IPS-18c (cell line): Measurements from ENCODE around the gene GP1BB.

Experiments
- H3K4me3 ChIP-seq: 2 replicates; pipeline ENCODE4 v1.7.0; 2013; ENCODE audit warnings: low read depth, mild to moderate bottlenecking, low read length, moderate library complexity; ENCODE audit not compliant: insufficient read depth
- H3K9me3 ChIP-seq: one replicate; pipeline ENCODE4 v1.6.1; 2013; ENCODE audit warnings: mild to moderate bottlenecking, low read length, moderate library complexity; ENCODE audit not compliant: control insufficient read depth, insufficient read depth

The GP1BB gene

DNA sequence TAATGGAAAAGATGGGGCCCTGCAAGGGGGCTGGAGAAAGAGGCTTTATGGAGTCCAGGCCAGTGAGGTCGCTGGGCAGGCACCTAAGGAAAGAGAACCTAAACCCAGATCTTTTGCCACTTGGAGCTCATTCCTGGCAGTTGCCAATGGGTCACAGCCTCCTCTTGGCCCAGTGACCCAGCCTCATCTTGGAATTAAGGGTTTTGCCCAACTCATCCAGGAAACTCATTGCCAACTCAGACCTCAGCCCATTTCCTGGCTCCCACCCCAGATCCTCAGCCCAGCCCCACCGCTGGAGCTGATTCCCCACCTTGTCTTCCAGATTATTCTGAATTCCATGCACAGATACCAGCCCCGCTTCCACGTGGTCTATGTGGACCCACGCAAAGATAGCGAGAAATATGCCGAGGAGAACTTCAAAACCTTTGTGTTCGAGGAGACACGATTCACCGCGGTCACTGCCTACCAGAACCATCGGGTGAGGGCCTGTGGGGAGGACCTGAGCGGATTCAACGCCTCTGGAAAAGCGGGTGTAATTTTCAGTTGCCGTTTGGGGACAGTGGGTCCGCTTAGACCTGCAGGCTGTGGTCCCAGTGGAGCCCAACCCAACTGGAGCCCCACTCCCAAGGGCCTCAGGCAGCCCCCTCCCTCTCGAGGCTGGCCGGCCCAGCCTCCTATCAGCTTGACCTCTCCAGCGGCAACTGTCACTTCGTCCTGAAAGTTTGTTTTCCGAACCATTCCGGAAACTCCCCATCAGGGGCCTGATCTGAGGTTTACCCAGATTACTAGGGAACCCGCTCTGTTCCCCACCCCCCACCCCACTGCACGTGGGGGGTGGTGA is 41.5 kb downstream of the GP1BB start:
- Histone ChIP-seq H3K9me3 (no peaks in the 10 kb centered on the region), H3K4me3 (peak overlapping the region; percentile 21; the same call in 1 of the 2 replicates)

DNA sequence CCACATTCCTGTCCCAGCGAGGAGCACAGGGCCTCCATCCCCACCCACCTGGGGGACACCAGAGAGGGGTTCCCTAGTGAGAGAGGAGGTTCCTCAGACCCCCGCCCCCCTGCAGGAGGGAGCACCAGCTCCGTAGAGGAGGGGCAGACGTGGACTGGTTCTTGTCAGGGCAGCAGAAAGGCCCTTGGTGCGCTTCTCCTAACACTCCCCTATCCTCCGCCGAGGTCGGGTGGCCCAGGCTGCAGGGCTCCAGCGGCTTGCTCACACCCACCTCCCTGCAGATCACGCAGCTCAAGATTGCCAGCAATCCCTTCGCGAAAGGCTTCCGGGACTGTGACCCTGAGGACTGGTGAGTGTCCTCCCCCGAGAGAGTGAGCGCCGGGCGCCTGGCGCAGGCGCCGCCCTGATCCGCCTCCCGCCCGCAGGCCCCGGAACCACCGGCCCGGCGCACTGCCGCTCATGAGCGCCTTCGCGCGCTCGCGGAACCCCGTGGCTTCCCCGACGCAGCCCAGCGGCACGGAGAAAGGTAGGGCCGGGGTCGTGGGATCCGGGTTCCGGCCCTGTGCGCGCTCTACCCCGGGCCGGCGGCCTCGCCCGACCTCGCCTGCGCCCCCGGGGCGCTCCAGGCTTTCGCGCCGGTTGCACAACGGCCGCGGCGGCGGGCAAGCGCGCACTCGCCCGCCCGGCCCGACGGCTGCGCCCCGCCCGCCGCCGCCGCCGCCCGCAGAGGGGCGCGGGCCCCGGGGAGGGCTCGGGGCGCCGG is 42.3 kb downstream of the GP1BB start:
- H3K9me3 ChIP-seq: no peaks in the 10 kb centered on the region
- peak overlapping the region; percentile 21 for H3K4me3 ChIP-seq

DNA sequence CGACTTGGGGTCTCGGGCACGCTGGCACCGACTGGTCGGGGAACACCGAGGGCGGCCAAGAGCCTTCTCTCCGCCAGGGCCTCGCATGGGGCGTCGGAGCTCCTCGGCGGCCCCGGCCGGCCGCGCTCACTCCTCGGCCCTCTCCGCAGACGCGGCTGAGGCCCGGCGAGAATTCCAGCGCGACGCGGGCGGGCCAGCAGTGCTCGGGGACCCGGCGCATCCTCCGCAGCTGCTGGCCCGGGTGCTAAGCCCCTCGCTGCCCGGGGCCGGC is 42.8 kb downstream of the GP1BB start:
- H3K9me3 ChIP-seq: no peaks in the 10 kb centered on the region
- peak overlapping the region; percentile 20; the same call in 1 of the 2 replicates for H3K4me3 ChIP-seq

DNA sequence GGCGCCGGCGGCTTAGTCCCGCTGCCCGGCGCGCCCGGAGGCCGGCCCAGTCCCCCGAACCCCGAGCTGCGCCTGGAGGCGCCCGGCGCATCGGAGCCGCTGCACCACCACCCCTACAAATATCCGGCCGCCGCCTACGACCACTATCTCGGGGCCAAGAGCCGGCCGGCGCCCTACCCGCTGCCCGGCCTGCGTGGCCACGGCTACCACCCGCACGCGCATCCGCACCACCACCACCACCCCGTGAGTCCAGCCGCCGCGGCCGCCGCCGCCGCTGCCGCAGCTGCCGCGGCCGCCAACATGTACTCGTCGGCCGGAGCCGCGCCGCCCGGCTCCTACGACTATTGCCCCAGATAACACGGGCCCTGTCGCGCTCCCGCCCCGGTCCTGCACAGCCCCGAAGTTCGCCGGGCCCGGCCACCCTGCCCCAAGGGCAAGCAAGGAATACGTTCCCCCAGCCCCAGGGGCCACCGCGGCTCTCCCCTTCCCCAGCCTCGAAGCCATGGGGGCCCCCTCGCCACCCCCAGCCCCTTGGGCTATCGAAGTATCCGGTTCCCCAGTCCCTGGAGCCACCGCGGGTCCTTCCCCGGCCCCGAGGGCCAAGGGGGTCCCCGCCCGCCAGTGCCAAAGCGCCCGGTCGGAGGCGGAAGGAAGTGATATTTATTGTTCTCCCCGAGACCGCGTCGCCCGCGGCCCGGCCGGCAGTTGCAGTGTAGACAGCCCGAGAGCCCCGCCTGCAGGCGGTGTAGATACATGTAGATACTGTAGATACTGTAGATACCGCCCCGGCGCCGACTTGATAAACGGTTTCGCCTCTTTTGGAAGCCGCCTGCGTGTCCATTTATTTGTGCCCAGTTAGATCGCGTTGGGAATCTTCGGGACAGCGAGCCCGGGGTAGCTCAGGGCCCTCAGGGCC is 43.4 kb downstream of the GP1BB start:
- H3K9me3 ChIP-seq: no peaks in the 10 kb centered on the region
- H3K4me3 ChIP-seq: peak overlapping the region; percentile 20; the same call in 1 of the 2 replicates

DNA sequence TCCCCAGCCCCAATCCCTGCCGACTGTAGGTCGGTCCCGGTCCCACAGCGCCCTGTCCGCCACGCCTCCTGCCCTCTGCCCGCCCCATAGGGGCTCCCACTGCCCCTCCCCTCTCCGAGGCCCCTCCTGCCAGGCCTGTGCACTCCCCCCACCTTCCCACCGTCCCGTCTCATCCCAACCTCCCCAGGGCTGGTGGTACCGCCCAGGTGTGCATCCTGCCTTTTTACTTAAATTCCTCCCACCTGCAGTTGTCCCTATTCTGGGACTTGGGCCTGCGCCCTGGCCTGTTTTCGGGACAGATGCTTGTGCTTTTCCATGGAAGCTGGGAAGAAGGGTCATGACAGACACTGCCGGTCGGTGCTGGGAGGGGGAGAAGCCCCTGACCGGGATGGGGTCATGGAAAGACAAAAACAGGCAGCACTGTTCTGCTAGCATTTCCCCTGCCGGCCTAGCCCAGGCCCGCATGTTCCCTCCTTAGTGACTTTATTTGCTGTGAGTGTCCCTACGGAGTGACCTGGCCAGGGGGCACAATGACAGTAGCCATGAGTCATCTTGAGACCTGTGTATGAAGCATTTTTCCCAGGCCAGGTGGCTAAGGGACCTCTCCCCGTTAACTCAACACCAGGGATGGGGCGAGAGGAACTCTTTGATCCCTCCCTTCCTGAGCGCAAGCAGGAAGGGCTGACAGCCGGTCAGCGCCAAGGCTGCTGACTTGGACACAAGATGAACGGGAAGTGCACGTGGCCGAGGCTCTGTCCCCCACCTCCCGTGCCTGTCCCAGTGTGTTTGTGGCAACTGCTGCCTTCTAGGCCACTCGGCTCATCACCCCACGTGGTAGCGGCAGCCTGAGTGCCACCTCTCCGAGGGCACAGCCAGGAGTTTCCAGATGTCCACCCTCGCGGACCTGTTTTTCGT is 44.3 kb downstream of the GP1BB start:
- Histone ChIP-seq H3K4me3 (no peak overlapping the region), H3K9me3 (no peaks in the 10 kb centered on the region)

DNA sequence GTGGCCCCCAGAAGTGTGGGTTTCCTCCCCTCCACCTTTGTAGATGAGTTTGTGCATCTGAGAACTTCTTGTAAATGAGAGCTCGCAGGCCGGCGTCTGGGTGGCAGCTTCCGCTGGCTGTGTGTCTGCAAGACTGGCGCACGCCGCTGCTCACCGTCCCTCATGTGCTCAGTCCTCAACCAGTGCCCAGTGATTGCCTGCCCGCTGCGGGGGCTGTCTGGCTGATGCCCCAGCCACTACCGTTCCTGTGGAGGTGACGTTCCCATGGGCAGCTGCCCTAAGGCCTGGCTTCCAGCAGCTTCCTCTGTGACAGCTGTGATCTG is 46.0 kb downstream of the GP1BB start:
- no peaks in the 10 kb centered on the region for H3K9me3 ChIP-seq
- H3K4me3 ChIP-seq: no peak overlapping the region

DNA sequence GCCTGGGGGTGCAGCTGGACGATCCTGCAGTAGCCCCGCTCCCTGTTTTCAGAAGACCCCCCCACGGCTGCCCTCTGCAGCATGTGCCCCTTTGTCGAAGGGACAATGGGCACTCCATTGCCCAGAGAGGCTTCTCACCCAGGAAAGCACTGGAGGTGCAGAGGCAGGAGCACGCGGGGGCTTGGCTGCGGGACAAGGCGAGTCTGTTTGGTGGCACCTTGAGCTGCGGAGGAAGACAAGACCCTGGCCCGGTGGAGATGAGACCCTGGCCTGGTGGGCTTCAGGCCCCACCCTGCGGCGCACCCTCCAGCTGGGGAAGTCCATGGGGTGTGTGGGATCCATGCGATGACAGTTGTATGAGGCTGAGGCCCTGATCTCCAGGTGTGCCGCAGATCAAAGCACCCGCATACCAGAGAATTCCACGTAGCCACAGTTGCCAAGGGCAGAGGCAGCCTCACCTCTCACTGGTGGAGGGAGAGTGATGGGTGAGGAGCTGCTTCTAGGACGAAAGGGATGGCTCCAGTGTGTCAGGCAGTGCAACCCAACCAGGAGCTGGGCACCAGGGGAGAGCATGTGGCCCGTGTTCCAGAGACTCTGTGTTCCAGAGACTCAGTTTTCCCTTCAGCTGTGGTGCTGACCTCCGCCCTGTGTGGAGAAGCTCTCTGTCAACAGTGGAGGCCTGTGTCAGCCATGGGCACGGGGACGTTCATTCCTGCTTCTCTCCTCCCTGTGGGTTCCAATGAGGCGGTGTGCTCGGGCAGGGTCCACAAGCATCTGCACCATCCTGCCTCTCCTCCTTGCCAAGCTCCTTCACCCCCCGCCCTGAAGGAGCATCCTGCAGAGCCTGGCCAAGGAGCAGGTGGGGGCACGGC is 47.2 kb downstream of the GP1BB start:
- H3K4me3 ChIP-seq: no peak overlapping the region
- no peaks in the 10 kb centered on the region for H3K9me3 ChIP-seq

DNA sequence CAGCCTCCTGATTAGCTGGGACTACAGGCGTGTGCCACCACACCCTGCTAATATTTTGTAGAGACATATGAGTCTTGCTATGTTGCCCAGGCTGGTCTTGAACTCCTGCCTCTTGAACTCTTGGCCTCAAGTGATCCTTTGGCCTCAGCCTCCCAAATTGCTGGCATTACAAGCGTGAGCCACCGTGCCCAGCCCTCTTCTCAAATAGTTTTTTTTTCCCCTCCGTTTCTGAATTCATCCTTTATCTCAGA is 49.0 kb downstream of the GP1BB start:
- no peak overlapping the region for H3K4me3 ChIP-seq
- no peaks in the 10 kb centered on the region for H3K9me3 ChIP-seq

DNA sequence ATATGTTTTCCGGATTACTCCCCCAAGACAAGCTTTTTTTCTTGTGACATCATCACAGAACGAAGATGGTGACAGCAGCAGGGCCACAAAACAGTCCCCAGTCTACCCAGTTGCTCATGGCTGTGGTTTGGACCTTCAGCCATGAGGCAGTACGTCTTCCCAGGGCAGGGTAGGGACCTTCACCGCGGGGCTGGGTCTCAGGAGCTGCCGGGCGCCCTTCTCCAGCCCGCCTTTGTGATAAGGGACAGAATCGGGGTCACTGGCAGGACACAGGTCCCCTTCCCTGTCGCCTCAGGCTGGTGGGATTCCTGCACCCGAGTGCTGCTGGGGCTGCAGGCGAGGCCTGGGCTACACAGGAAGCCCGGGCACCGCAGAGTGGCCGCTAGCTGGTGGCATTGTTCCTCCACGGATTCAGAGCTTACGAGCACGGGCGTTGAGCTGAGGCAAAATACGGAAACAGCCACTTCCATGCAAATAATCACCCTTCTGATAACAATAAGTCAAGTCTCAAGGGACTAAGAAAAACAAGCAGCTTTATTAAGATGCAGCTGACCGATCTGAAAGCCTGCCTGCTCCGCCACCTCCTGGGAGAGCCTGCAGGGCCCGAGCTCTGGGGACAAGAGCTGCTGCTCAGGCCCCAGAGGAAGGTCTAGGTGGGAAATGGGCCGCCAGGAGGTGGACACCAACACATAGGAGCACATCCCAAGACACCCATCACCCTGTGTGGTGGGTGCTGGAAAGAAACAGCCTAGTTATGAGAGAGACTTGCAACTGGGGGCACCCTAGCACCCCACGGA is 49.5 kb downstream of the GP1BB start:
- Histone ChIP-seq H3K9me3 (peaks cover 2% of the 10 kb centered on the region), H3K4me3 (no peak overlapping the region)

DNA sequence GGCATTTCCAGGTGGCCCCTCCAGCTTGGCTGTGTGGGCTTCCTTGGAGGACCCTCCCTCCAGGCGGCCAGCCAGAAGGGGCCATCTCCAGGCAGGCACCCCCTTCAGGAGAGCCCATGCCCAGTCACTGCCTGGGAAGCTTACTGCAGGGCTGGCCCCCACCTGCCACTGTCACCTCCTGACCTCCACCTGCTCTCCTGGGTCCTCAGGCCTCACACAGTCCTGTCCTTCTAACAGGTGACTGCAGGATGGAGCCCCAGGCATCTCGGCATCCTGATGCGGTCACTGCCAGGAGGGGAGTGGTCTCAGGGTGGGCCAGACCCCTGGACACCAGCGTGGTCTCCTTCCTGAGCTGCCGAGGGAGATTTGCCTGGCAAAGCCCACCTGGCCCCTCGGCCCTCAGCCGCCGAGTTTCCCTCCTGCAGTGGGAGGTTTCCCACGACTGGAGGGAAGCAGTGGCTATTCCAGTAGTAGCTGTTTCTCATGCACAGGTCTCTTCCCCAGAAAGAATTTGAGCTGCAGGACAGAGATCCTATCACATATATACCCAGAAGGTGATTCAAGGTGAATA is 50.2 kb downstream of the GP1BB start:
- no peak overlapping the region for H3K4me3 ChIP-seq
- H3K9me3 ChIP-seq: peaks cover 2% of the 10 kb centered on the region
